GM10266 (cell line): ENCODE measurements around the gene MPPED2.

Experiments
- DNase-seq: peaks from one replicate; pipeline ENCODE4 v3.0.0; 2012; ENCODE audit errors: extremely low spot score
- TF ChIP-seq, protein P1 (sequence below): IDR thresholded peaks from 2 replicates; pipeline ENCODE4 v1.5.1; 2012; ENCODE audit warnings: mild to moderate bottlenecking, low read depth; ENCODE audit not compliant: control insufficient read depth, insufficient read depth; ENCODE audit errors: missing control alignments

Gene MPPED2

DNA sequence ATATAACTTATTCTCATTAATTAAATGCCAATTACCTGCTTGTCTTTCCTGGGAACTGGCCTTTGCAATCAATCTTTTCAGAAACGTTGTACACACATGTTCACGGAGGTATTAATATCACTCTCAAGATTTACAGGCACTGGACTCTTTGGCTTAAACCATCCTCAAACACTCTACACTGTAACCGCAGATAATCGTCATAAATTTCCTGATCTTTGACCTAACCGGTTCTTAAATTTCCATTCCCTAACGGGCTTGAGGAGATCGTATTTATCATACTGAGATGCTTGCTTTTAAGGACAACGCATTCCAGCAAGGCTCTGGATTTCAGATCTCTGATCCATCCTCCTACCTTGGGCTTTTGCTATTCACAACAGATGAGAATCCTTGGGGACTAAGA, 190.4 kb downstream of the MPPED2 start:
- no peak for DNase-seq
- TF ChIP-seq, protein P1, sequence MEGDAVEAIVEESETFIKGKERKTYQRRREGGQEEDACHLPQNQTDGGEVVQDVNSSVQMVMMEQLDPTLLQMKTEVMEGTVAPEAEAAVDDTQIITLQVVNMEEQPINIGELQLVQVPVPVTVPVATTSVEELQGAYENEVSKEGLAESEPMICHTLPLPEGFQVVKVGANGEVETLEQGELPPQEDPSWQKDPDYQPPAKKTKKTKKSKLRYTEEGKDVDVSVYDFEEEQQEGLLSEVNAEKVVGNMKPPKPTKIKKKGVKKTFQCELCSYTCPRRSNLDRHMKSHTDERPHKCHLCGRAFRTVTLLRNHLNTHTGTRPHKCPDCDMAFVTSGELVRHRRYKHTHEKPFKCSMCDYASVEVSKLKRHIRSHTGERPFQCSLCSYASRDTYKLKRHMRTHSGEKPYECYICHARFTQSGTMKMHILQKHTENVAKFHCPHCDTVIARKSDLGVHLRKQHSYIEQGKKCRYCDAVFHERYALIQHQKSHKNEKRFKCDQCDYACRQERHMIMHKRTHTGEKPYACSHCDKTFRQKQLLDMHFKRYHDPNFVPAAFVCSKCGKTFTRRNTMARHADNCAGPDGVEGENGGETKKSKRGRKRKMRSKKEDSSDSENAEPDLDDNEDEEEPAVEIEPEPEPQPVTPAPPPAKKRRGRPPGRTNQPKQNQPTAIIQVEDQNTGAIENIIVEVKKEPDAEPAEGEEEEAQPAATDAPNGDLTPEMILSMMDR = no peak

DNA sequence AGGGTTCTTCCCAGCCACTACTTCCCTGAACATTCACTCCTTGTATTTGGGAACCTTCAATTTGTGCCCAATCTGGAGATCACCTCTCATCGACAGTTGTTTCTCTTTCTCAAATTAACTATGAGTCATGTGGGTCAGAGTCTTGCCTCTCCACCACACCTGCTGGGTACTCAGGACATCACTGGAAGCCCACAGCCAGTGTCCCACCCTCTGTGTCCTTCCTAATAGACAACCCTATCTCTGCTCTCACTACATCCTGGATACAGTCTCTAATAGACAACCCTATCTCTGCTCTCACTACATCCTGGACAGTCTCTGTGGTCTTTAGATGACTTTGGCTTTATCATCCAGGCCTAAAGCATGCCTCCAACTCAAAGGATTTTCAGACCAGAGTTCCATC, 193.1 kb downstream of the MPPED2 start:
- TF ChIP-seq, protein P1 = no peak
- DNase-seq = no peak

DNA sequence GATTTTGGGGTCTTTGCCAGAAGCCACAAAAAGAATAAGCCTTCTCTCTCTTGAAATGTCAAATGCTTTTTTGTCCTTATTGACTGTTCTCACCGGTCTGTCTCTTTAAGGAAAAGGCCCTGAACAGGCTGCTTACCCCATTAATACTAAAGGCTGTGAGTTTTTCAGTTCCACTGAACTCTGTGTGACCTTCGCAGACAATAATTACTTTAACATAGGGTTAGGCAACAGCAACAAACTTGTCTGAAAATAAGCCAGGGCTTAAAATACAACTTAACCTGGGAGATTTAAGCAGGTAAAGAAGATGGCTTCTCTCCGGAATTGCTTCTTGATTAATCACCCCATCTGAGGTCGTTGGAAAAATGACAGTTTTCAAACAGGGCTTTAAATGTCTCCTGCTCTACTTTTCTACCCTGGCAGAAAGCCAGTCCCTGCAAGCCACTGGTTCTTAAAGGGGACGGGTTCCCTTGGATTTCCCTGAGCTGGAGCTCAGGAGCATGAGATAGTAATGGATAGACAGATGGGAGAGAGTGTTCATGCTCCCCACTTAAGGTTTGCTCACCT, 193.8 kb downstream of the MPPED2 start:
- TF ChIP-seq, protein P1 = no peak
- DNase-seq = no peak

DNA sequence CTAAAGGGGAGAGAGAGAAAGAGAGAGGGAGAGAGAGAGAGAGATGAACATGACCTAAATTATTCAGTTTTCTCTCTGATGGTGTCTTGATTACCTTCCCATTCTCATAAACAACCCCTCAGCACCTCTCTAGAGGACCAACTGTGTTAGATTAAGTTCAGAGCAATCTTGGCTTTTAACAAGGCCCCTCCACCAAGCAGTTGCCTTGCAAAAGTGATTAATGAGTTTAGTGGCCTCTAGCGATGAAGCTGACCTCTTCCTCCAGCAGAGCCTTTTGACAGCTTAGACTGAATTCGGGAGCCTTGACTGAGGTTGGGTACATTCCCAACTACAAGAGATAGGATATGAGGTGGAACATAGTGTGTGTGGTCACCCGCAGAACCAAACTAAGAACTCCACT, 197.2 kb downstream of the MPPED2 start:
- TF ChIP-seq, protein P1 = no peak

DNA sequence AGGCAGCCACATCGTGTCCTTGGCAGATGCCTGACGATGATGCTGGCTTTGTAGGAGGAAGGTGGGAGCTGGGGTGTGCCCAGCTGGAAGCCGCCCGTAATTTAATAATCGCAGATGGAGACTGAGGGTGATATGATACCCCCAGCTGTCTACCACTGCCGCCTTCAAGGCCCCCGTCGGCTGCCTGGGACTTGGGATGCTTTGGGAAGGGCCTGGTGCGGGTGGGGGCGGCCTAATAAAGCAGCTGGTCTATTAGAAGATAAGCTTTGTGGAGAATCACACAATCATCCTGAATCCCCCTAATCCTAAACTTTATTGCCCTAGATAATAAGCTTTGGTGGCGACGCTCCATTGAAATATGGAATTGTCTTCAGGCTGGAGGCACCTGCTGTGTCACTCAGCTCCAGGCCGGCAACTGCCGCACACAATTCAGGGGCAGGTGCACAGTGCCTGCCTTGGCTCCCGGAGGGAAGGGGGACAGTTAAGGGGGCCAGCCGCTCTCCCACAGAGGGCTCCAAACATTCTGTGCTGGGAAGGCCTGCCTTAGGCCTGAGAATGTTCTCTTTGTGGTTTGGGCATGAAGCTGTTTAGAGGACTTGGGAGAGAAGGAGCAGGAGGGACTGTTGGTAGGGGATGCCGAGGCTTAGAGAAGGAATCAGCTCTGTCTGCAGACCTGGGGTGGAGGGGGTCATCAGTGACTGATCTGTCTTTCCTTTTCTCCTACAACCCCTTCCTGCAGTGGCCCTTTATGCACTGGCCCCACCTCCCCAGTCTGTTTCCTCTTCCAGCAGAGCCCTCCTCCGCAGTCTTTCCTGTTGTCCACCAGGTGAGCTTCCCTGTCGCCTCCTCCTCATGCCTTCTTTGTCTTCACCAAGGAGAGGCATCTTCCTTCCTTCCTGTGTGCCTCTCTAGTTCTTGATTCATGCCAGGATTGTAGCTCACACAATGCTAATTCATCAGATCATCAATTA, 198.0 kb downstream of the MPPED2 start:
- DNase-seq = no peak
- TF ChIP-seq, protein P1 = no peak

More for the DNA sequence above, 197.2 kb downstream of the MPPED2 start:
- no peak for DNase-seq

DNA sequence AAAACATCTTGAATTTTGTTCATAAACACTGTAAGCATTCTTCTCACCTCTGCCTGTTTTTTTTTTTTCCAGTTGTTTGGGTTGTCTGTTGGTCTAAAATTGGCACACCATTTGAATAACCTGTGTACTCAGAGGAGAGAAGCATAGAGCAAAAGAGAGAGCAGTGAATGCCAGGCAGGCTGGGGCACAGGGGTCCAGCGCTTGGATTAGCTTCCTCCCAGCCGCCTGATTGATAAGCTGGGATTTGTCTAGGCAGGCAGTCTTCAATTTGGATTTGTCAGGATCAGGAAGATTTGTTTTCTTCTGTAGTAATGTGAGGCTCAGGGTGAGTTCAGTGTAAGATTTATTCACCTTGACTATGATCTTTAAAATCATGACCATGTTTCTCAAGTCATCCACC, 204.3 kb downstream of the MPPED2 start:
- DNase-seq = no peak
- TF ChIP-seq, protein P1 = no peak

DNA sequence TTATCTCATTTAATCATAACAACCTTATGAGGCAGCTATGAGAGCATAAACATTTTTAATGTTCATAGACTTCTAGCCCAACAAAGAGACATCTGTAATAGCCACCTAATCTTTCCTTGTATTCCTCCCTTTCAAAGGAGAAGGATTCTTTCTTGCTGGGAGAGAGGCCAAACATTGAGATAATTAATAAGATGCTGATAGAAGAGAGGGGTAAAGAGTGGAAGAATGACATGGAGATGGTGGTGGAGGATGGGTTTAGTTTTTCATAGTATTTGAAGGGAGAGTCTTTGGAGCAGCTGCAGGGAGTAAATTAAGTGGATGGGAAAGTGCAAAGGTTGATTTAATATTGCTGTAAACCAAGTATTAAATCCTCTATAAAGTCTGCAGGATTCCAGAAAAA, 205.3 kb downstream of the MPPED2 start:
- TF ChIP-seq, protein P1 = no peak
- DNase-seq = no peak
